ENCODE measurements around the gene CFAP45. TPM values are rescaled to one million over a fixed set of nuclear protein-coding genes. Genes with fewer than 3 reads are reported as not detected.

The CFAP45 gene
- total and polyA plus RNA-seq, 2 experiments from 2014 or later: 0.43 TPM; not detected in 1

- Histone ChIP-seq H3K4me2 (no peak overlapping the region), H3K9me3 (ENCODE audit: low read depth) (no peaks in the 10 kb centered on the region), H3K36me3 (replicated peaks; ENCODE audit: insufficient read depth, low read depth) (no peaks in the 10 kb centered on the region), H3K79me2 (no peaks in the 10 kb centered on the region), H3K4me1 (ENCODE audit: insufficient read depth) (no peaks in the 10 kb centered on the region), H3K27ac (no peak overlapping the region), H3K4me3 (no peak overlapping the region), H3K9me2 (replicated peaks; ENCODE audit: insufficient read depth) (no peaks in the 10 kb centered on the region), H4K20me1 (ENCODE audit: insufficient read depth, poor library complexity, severe bottlenecking) (no peaks in the 10 kb centered on the region), H3K27me3 (no peaks in the 10 kb centered on the region), H2AFZ (no peak overlapping the region)
- TF ChIP-seq CTCF (IDR thresholded peaks at IDR 0.05; ENCODE audit: poor library complexity) (no peak), EZH2phosphoT487 (IDR thresholded peaks at IDR 0.05; ENCODE audit: low read depth, severe bottlenecking, unreplicated experiment) (no peak), EZH2 (IDR thresholded peaks at IDR 0.05; ENCODE audit: borderline replicate concordance) (no peak)
- 83% methylated on average over 18 of the region's 18 CpGs for WGBS (ENCODE audit: low lambda C conversion rate, missing lambda C conversion rate)
- DNase-seq (ENCODE audit: low spot score): peak; percentile 28
Measured at GRCh38 chr1:159829822-159830465, 70.0 kb downstream of the CFAP45 start.

GRCh38 chr1:159829273-159829634 lies 70.7 kb downstream of the CFAP45 start:
- DNase-seq (ENCODE audit: low spot score): peak; percentile 60
- Histone ChIP-seq H3K27ac (no peak overlapping the region), H3K79me2 (no peaks in the 10 kb centered on the region), H3K4me2 (no peak overlapping the region), H3K9me2 (replicated peaks; ENCODE audit: insufficient read depth) (no peaks in the 10 kb centered on the region), H3K4me3 (no peak overlapping the region), H3K27me3 (no peaks in the 10 kb centered on the region), H3K36me3 (replicated peaks; ENCODE audit: insufficient read depth, low read depth) (no peaks in the 10 kb centered on the region), H3K4me1 (ENCODE audit: insufficient read depth) (no peaks in the 10 kb centered on the region), H4K20me1 (ENCODE audit: insufficient read depth, poor library complexity, severe bottlenecking) (no peaks in the 10 kb centered on the region), H3K9me3 (ENCODE audit: low read depth) (no peaks in the 10 kb centered on the region), H2AFZ (no peak overlapping the region)
- 40% methylated on average over 3 of the region's 3 CpGs for WGBS (ENCODE audit: low lambda C conversion rate, missing lambda C conversion rate)
- TF ChIP-seq CTCF (IDR thresholded peaks at IDR 0.05; ENCODE audit: poor library complexity) (peak; percentile 33), EZH2phosphoT487 (IDR thresholded peaks at IDR 0.05; ENCODE audit: low read depth, severe bottlenecking, unreplicated experiment) (no peak)

- H3K4me3 ChIP-seq: no peak overlapping the region
- no peaks in the 10 kb centered on the region for H3K36me3 ChIP-seq (replicated peaks; ENCODE audit: insufficient read depth, low read depth)
- no peaks in the 10 kb centered on the region for H3K9me2 ChIP-seq (replicated peaks; ENCODE audit: insufficient read depth)
- TF ChIP-seq EZH2phosphoT487 (IDR thresholded peaks at IDR 0.05; ENCODE audit: low read depth, severe bottlenecking, unreplicated experiment): no peak
- no peak for TF ChIP-seq EZH2 (IDR thresholded peaks at IDR 0.05; ENCODE audit: borderline replicate concordance)
- TF ChIP-seq CTCF (IDR thresholded peaks at IDR 0.05; ENCODE audit: poor library complexity): no peak
- no peaks in the 10 kb centered on the region for H3K4me1 ChIP-seq (ENCODE audit: insufficient read depth)
- 87% methylated on average over 11 of the region's 11 CpGs for WGBS (ENCODE audit: low lambda C conversion rate, missing lambda C conversion rate)
- H3K79me2 ChIP-seq: no peaks in the 10 kb centered on the region
- H2AFZ ChIP-seq: no peak overlapping the region
- no peaks in the 10 kb centered on the region for H4K20me1 ChIP-seq (ENCODE audit: insufficient read depth, poor library complexity, severe bottlenecking)
- DNase-seq (ENCODE audit: low spot score): no peak
- peaks cover under 1% of the 10 kb centered on the region for H3K27me3 ChIP-seq
- H3K9me3 ChIP-seq (ENCODE audit: low read depth): no peaks in the 10 kb centered on the region
- no peak overlapping the region for H3K4me2 ChIP-seq
- H3K27ac ChIP-seq: no peak overlapping the region
Measured at GRCh38 chr1:159828581-159829272, 71.2 kb downstream of the CFAP45 start.
